HepG2 (cell line): ENCODE data around the gene C1orf21.

Experiments
- FLYWCH1 ChIP-seq: sonication (generic); formaldehyde crosslinking; IDR thresholded peaks from 2 replicates; pipeline ENCODE4 v1.8.1; 2023; ENCODE audit warnings: mild to moderate bottlenecking, missing genetic modification reagents
- GATAD1 ChIP-seq: IDR thresholded peaks from 2 replicates; pipeline ENCODE4 v1.6.1; 2016; ENCODE audit warnings: missing genetic modification reagents, missing compliant biosample characterization
- POLR2AphosphoS5 ChIP-seq: IDR thresholded peaks from 2 replicates; pipeline ENCODE4 v1.6.1; 2012; ENCODE audit warnings: low read depth, low read length
- REPIN1 ChIP-seq: sonication (generic); formaldehyde crosslinking; IDR thresholded peaks from 2 replicates; pipeline ENCODE4 v1.8.0; 2022; ENCODE audit warnings: missing genetic modification reagents, low read depth, mild to moderate bottlenecking, borderline replicate concordance
- RFXAP ChIP-seq: sonication (generic); formaldehyde crosslinking; IDR thresholded peaks from 2 replicates; pipeline ENCODE4 v1.4.0; 2020; ENCODE audit warnings: missing genetic modification reagents, borderline replicate concordance
- SMAD1 ChIP-seq: sonication (generic); formaldehyde crosslinking; IDR thresholded peaks from 2 replicates; pipeline ENCODE4 v1.4.0; 2020; ENCODE audit warnings: missing genetic modification reagents, low read depth, mild to moderate bottlenecking, borderline replicate concordance
- TSC22D2 ChIP-seq: sonication (generic); formaldehyde crosslinking; IDR thresholded peaks from 2 replicates; pipeline ENCODE4 v1.5.1; 2020; ENCODE audit warnings: missing genetic modification reagents, mild to moderate bottlenecking, borderline replicate concordance
- ZNF274 ChIP-seq: sonication (generic); formaldehyde crosslinking; IDR thresholded peaks from 2 replicates; pipeline ENCODE4 v1.5.1; 2020; ENCODE audit warnings: mild to moderate bottlenecking, missing genetic modification reagents
- ZNF644 ChIP-seq: IDR thresholded peaks from 2 replicates; pipeline ENCODE4 v1.6.1; 2016; ENCODE audit warnings: low read depth
- ZNF792 ChIP-seq: IDR thresholded peaks from 2 replicates; pipeline ENCODE4 v1.6.1; 2016
- TF ChIP-seq, protein P1 (sequence below): sonication (generic); formaldehyde crosslinking; IDR thresholded peaks from 2 replicates; pipeline ENCODE4 v1.5.0; 2020; ENCODE audit warnings: missing genetic modification reagents, mild to moderate bottlenecking, borderline replicate concordance
- TF ChIP-seq, protein P2 (sequence below): sonication (generic); formaldehyde crosslinking; IDR thresholded peaks from 2 replicates; pipeline ENCODE4 v1.5.0; 2020; ENCODE audit warnings: mild to moderate bottlenecking, missing genetic modification reagents, moderate library complexity

DNA sequence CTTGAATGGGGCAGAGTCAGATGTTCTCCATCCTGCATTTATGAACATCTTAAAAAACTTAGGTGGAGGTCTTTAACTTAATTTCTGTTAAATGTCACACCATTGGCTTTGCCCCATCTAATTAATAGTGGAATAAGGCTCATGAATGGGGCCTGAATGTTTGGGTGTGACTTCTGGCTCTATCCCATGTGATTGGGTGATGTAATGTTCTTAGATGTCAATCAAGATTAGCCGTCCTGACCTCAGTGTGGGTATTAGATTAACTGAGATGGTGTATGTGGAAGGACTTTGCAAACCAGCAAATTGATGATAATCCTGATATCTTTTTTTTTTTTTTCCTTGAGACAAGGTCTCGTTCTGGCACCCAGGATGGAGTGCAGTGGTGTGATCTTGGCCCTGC is 38.1 kb downstream of the C1orf21 start:
- no peak for TF ChIP-seq RFXAP (CRISPR knock-in tag)
- TF ChIP-seq REPIN1 (CRISPR knock-in tag): no peak
- no peak for TF ChIP-seq ZNF644
- TF ChIP-seq TSC22D2: no peak
- TF ChIP-seq GATAD1 (CRISPR knock-in tag): no peak
- TF ChIP-seq, protein P1, sequence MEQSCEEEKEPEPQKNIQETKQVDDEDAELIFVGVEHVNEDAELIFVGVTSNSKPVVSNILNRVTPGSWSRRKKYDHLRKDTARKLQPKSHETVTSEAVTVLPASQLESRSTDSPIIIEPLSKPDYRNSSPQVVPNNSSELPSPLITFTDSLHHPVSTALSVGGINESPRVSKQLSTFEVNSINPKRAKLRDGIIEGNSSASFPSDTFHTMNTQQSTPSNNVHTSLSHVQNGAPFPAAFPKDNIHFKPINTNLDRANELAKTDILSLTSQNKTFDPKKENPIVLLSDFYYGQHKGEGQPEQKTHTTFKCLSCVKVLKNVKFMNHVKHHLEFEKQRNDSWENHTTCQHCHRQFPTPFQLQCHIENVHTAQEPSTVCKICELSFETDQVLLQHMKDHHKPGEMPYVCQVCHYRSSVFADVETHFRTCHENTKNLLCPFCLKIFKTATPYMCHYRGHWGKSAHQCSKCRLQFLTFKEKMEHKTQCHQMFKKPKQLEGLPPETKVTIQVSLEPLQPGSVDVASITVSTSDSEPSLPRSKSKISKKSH (CRISPR knock-in tag): no peak
- no peak for TF ChIP-seq SMAD1 (CRISPR knock-in tag)
- no peak for TF ChIP-seq ZNF792 (CRISPR knock-in tag)
- no peak for TF ChIP-seq POLR2AphosphoS5
- no peak for TF ChIP-seq ZNF274
- TF ChIP-seq, protein P2, sequence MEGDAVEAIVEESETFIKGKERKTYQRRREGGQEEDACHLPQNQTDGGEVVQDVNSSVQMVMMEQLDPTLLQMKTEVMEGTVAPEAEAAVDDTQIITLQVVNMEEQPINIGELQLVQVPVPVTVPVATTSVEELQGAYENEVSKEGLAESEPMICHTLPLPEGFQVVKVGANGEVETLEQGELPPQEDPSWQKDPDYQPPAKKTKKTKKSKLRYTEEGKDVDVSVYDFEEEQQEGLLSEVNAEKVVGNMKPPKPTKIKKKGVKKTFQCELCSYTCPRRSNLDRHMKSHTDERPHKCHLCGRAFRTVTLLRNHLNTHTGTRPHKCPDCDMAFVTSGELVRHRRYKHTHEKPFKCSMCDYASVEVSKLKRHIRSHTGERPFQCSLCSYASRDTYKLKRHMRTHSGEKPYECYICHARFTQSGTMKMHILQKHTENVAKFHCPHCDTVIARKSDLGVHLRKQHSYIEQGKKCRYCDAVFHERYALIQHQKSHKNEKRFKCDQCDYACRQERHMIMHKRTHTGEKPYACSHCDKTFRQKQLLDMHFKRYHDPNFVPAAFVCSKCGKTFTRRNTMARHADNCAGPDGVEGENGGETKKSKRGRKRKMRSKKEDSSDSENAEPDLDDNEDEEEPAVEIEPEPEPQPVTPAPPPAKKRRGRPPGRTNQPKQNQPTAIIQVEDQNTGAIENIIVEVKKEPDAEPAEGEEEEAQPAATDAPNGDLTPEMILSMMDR (CRISPR knock-in tag): no peak
- TF ChIP-seq FLYWCH1: no peak
